IPS-NIHi11 (cell line): ENCODE data around the gene EME2.

Source experiments
- DNase-seq: peaks from one replicate; pipeline ENCODE4 v3.0.0; 2012; ENCODE audit warnings: mixed read lengths, low spot score

EME2 gene

GRCh38 chr16:1766701-1767100 is 5.9 kb upstream of the EME2 start:
- DNase-seq: no peak

- no peak for DNase-seq
Measured at GRCh38 chr16:1767116-1767994, 5.3 kb upstream of the EME2 start.

- no peak for DNase-seq
Measured at GRCh38 chr16:1768061-1768766, 4.4 kb upstream of the EME2 start.

GRCh38 chr16:1768767-1769401 is 3.7 kb upstream of the EME2 start:
- no peak for DNase-seq

GRCh38 chr16:1769402-1770300 is 3.0 kb upstream of the EME2 start:
- DNase-seq: no peak

- DNase-seq: no peak
Measured at GRCh38 chr16:1770328-1771187, 2.1 kb upstream of the EME2 start.

- DNase-seq: peak; percentile 82
Measured at GRCh38 chr16:1771188-1771863, 1.3 kb upstream of the EME2 start, which contains the start of gene NME3. Gene NME3 (minus strand): TSS chr16:1771543. CDS start chr16:1771534, 9 bp downstream.

- no peak for DNase-seq
Measured at GRCh38 chr16:1771864-1772361, 697 bp upstream of the EME2 start.

- peak; percentile 91 for DNase-seq
Measured at GRCh38 chr16:1772908-1773702, 495 bp downstream of the EME2 start, which contains the start of gene MRPS34. Gene MRPS34 (minus strand): TSS chr16:1773134. CDS start chr16:1773119, 15 bp downstream.

- no peak for DNase-seq
Measured at GRCh38 chr16:1773703-1774447, 1.3 kb downstream of the EME2 start.

- DNase-seq: no peak
Measured at GRCh38 chr16:1774448-1774780, 1.8 kb downstream of the EME2 start.

GRCh38 chr16:1775006-1775845 is 2.6 kb downstream of the EME2 start:
- DNase-seq: no peak

GRCh38 chr16:1775846-1776671 is 3.4 kb downstream of the EME2 start:
- no peak for DNase-seq

- no peak for DNase-seq
Measured at GRCh38 chr16:1776672-1776955, 4.0 kb downstream of the EME2 start.

GRCh38 chr16:1776991-1777374 is 4.4 kb downstream of the EME2 start:
- DNase-seq: no peak

- no peak for DNase-seq
Measured at GRCh38 chr16:1777375-1778199, 5.0 kb downstream of the EME2 start.
